ENCODE measurements around the gene C16orf87. TPM values are rescaled to one million over a fixed set of nuclear protein-coding genes. Genes with fewer than 3 reads are reported as not detected.
A peak's percentile ranks its signal among the peaks of the same experiment; 100 is the strongest.
"Not testable (repeated sequence)": the region's sequence is repeated elsewhere in the genome, so short reads cannot be mapped to it uniquely, and the experiment has no call there.

Gene C16orf87, protein sequence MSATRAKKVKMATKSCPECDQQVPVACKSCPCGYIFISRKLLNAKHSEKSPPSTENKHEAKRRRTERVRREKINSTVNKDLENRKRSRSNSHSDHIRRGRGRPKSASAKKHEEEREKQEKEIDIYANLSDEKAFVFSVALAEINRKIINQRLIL
- 10 to 100 TPM in 1 of 2 donors, 1 to 10 TPM in 1; 8.1 to 24.4 TPM for total RNA-seq

DNA sequence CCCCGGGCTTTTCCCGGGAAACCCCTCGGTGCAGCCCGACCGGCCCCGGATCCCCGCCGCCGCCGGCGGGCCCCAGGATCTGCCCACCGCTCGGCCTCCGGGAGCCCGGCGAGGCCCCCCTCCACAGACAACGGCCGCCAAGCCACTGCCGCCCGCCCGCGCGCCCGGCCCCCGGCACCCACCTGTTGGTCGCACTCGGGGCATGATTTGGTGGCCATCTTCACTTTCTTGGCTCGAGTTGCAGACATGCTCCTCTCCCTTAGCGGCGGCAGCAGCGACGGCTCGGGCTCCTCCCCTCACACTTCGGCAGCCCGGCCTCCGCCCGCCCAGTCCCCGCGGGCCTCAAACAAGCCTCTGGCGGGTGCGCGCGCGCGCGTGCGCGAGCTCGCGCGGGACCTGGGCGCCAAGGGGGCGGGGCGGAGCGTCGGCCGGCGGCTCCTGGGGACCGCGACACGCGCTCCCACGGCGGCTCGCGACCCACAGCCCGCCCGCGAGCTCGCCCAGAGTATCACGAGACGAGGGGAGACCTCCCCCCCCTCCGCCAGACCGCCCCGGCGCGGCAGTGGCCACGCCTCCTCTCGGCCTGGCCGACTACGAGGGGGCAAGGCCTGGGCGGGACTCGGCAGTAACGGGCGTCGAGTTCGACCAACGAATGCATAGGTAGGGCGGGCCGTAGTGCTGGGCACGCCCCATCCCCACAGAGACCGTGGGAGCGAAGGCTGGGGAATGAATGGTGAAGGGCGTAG is at the start of gene C16orf87:
Gene C16orf87, minus strand, starts transcription at position 279 of the 746 bp plus-strand sequence. Its CDS starts 31 bp downstream, at position 248.
- WGBS, result under 1% methylated on average over 57 of the region's 94 CpGs
- DNase-seq (ENCODE audit: low spot score), result peak; percentile 88
- no peaks in the 10 kb centered on the region for H3K27me3 ChIP-seq (replicated peaks; ENCODE audit: insufficient read depth)
- H3K36me3 ChIP-seq, result no peaks in the 10 kb centered on the region
- H3K4me3 ChIP-seq, result peak within 1 kb of the TSS; percentile 94 to 98
- intact Hi-C loops (cut with DNase I), result loop anchor here (2.0 kb wide), 1 partner anchor 142 kb away; the partner anchor contains the start of genes ORC6 and VPS35
- peak within 1 kb of the TSS; percentile 86 to 87 for H3K27ac ChIP-seq
- H3K9me3 ChIP-seq, result no peaks in the 10 kb centered on the region
- TF ChIP-seq POLR2A (IDR thresholded peaks at IDR 0.05) (peak; percentile 50), POLR2AphosphoS5 (IDR thresholded peaks at IDR 0.05) (peak; percentile 46)
- TF ChIP-seq, protein P1, sequence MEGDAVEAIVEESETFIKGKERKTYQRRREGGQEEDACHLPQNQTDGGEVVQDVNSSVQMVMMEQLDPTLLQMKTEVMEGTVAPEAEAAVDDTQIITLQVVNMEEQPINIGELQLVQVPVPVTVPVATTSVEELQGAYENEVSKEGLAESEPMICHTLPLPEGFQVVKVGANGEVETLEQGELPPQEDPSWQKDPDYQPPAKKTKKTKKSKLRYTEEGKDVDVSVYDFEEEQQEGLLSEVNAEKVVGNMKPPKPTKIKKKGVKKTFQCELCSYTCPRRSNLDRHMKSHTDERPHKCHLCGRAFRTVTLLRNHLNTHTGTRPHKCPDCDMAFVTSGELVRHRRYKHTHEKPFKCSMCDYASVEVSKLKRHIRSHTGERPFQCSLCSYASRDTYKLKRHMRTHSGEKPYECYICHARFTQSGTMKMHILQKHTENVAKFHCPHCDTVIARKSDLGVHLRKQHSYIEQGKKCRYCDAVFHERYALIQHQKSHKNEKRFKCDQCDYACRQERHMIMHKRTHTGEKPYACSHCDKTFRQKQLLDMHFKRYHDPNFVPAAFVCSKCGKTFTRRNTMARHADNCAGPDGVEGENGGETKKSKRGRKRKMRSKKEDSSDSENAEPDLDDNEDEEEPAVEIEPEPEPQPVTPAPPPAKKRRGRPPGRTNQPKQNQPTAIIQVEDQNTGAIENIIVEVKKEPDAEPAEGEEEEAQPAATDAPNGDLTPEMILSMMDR (IDR thresholded peaks at IDR 0.05), result peak in 2 of 4 experiments; percentile 10
- H3K4me1 ChIP-seq (replicated peaks), result peaks cover 8% of the 10 kb centered on the region

DNA sequence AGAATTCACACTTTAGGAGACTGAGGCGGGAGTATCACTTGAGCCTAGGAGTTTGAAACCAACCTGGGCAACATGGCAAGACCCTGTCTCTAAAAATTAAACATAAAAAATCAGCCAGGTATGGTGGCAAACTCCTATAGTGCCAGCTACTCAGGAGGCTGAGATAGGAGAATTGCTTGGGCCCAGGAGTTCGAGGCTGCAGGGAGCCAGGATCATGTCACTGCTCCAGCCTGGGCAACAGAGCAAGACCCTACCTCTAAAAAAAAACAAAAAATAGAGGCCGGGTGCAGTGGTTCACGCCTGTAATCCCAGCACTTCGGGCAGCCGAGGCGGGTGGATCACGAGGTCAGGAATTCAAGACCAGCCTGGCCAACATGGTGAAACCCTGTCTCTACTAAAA is 44.3 kb upstream of the C16orf87 start:
- Histone ChIP-seq H3K4me1 (replicated peaks) (no peaks in the 10 kb centered on the region), H3K9me3 (no peaks in the 10 kb centered on the region), H3K27ac (peak overlapping the region; percentile 82 to 83), H3K4me3 (no peak overlapping the region), H3K36me3 (no peaks in the 10 kb centered on the region), H3K27me3 (replicated peaks; ENCODE audit: insufficient read depth) (no peaks in the 10 kb centered on the region)
- WGBS, result 92% methylated on average over 8 of the region's 8 CpGs
- intact Hi-C loops (cut with DNase I), result no loop called here
- DNase-seq (ENCODE audit: low spot score), result no peak
- TF ChIP-seq POLR2AphosphoS5 (IDR thresholded peaks at IDR 0.05) (no peak), POLR2A (IDR thresholded peaks at IDR 0.05) (no peak)
- TF ChIP-seq, protein P1 (IDR thresholded peaks at IDR 0.05), result no peak

DNA sequence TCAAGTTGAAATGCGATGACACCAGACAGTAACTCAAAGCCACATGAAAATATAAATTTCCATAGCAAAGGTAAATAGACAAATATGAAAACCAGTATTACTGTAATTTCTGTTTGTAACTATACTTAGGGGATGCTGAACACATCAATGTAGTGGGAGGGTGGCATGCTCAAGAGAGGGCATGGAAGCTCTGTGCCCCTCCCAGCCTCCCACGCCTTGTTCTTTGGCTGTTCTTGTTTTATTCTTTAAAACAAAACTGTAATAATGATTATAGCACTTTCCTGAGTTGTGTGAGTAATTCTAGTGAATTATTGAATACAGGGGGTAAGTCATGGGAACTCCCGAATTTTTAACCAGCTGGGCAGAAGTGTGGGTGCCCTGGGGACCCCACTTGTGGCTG is 42.2 kb upstream of the C16orf87 start:
- Histone ChIP-seq H3K36me3 (no peaks in the 10 kb centered on the region), H3K4me1 (replicated peaks) (no peaks in the 10 kb centered on the region), H3K9me3 (no peaks in the 10 kb centered on the region), H3K4me3 (no peak overlapping the region), H3K27me3 (replicated peaks; ENCODE audit: insufficient read depth) (no peaks in the 10 kb centered on the region), H3K27ac (no peak overlapping the region)
- 91% methylated on average over 3 of the region's 3 CpGs for WGBS
- intact Hi-C loops (cut with DNase I), result no loop called here
- TF ChIP-seq, protein P1 (IDR thresholded peaks at IDR 0.05), result no peak
- TF ChIP-seq POLR2AphosphoS5 (IDR thresholded peaks at IDR 0.05), result no peak
- TF ChIP-seq POLR2A (IDR thresholded peaks at IDR 0.05), result no peak
- no peak for DNase-seq (ENCODE audit: low spot score)

DNA sequence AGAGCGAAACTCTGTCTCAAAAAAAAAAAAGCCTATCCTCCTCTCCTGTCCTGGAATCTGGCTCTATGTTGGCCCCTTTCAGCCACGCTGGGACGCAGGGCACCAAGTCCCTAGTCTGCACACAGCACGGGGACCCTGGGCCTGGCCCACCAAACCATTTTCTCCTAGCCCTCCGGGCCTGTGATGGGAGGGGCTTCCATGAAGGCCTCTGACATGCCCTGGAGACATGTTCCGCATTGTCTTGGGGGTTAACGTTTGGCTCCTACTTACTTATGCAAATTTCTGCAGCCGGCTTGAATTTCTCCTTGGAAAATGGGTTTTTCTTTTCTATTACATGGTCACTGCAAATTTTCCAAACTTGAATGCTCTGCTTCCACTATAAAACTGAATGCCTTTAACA is 40.6 kb upstream of the C16orf87 start:
- H3K9me3 ChIP-seq, result no peaks in the 10 kb centered on the region
- 71% methylated on average over 8 of the region's 8 CpGs for WGBS
- intact Hi-C loops (cut with DNase I), result no loop called here

DNA sequence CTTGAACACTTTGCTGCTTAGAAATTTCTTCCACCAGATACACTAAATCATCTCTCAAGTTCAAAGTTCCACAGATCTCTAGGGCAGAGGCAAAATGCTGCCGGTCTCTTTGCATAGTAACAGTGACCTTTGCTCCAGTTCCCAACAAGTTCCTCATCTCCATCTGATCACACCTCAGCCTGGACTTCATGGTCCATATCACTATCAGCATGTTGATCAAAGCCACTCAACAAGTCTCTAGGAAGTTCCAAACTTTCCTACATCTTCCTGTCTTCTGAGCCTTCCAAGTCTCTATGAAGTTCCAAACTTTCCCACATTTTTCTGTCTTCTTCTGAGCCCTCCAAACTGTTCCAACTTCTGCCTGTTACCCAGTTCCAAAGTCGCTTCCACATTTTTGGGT is 37.9 kb upstream of the C16orf87 start:
- WGBS, result 83% methylated on average over 2 of the region's 2 CpGs
- H3K27me3 ChIP-seq (replicated peaks; ENCODE audit: insufficient read depth); H3K4me1 ChIP-seq (replicated peaks); H3K4me3 ChIP-seq; H3K9me3 ChIP-seq; H3K36me3 ChIP-seq; intact Hi-C loops (cut with DNase I); DNase-seq (ENCODE audit: low spot score); H3K27ac ChIP-seq: not testable (repeated sequence)

More for the DNA sequence above, 40.6 kb upstream of the C16orf87 start:
- no peak for DNase-seq (ENCODE audit: low spot score)
- Histone ChIP-seq H3K36me3 (no peaks in the 10 kb centered on the region), H3K27ac (no peak overlapping the region), H3K4me1 (replicated peaks) (no peaks in the 10 kb centered on the region), H3K4me3 (no peak overlapping the region), H3K27me3 (replicated peaks; ENCODE audit: insufficient read depth) (no peaks in the 10 kb centered on the region)
- TF ChIP-seq, protein P1 (IDR thresholded peaks at IDR 0.05), result no peak
- no peak for TF ChIP-seq POLR2A (IDR thresholded peaks at IDR 0.05)
- TF ChIP-seq POLR2AphosphoS5 (IDR thresholded peaks at IDR 0.05), result no peak

DNA sequence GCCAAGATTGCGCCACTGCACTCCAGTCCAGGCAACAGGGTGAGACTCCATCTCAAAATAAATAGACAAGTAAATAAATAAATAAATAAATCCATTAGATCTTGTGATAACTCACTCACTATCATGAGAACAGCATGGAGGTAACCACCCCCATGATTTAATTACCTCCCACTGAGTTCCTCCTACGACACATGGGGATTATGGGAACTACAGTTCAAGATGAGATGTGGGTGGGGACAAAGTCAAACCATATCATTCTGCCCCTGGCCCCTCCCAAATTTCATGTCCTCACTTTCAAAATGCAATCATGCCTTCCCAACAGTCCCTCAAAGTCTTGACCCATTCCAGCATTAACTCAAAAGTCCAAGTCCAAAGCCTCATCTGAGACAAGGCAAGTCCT is 36.5 kb upstream of the C16orf87 start:
- H3K27ac ChIP-seq; H3K4me3 ChIP-seq; DNase-seq (ENCODE audit: low spot score); H3K9me3 ChIP-seq; H3K4me1 ChIP-seq (replicated peaks); intact Hi-C loops (cut with DNase I); H3K36me3 ChIP-seq; H3K27me3 ChIP-seq (replicated peaks; ENCODE audit: insufficient read depth): not testable (repeated sequence)
- WGBS, result 98% methylated on average over 2 of the region's 2 CpGs
